Smooth muscle cell (in vitro differentiated cells): Measurements from ENCODE around the gene CKLF. TPM values are rescaled to one million over a fixed set of nuclear protein-coding genes. Genes with fewer than 3 reads are reported as not detected.
"Not testable (repeated sequence)": the region's sequence is repeated elsewhere in the genome, so short reads cannot be mapped to it uniquely, and the experiment has no call there.

Experiments used
- DNase-seq: peaks from one replicate; lab custom pipeline; 2025; ENCODE audit not compliant: unreplicated experiment; lab: John Stamatoyannopoulos, UW
- H2AFZ ChIP-seq: fragments of 200-600 bp; sonication (generic); 2 replicates; pipeline ENCODE4 v1.6.0; 2016; ENCODE audit warnings: antibody characterized with exemption, low read depth, mild to moderate bottlenecking
- H3F3A ChIP-seq: fragments of 200-600 bp; sonication (generic); 2 replicates; pipeline ENCODE4 v1.6.0; 2017; ENCODE audit warnings: antibody characterized with exemption, low read depth
- H3K27ac ChIP-seq: fragments of 200-600 bp; sonication (generic); 2 replicates; pipeline ENCODE4 v1.5.1; 2016; ENCODE audit warnings: low read depth, mild to moderate bottlenecking
- H3K27me3 ChIP-seq: fragments of 200-600 bp; sonication (generic); 2 replicates; pipeline ENCODE4 v1.6.1; 2016; ENCODE audit warnings: low read depth, mild to moderate bottlenecking
- H3K36me3 ChIP-seq: fragments of 200-600 bp; sonication (generic); 2 replicates; pipeline ENCODE4 v1.5.1; 2016; ENCODE audit warnings: low read depth
- H3K4me1 ChIP-seq: fragments of 200-600 bp; sonication (generic); 2 replicates; pipeline ENCODE4 v1.5.1; 2016; ENCODE audit warnings: low read depth
- H3K4me2 ChIP-seq: fragments of 200-600 bp; sonication (generic); 2 replicates; pipeline ENCODE4 v1.6.0; 2016; ENCODE audit warnings: mild to moderate bottlenecking
- H3K4me3 ChIP-seq: fragments of 200-600 bp; sonication (generic); 2 replicates; pipeline ENCODE4 v1.5.1; 2016; ENCODE audit warnings: mild to moderate bottlenecking
- H3K79me2 ChIP-seq: fragments of 200-600 bp; sonication (generic); 2 replicates; pipeline ENCODE4 v1.6.0; 2016; ENCODE audit warnings: low read depth, mild to moderate bottlenecking
- H3K9ac ChIP-seq: fragments of 200-600 bp; sonication (generic); 2 replicates; pipeline ENCODE4 v1.6.0; 2016; ENCODE audit warnings: low read depth
- H3K9me3 ChIP-seq: fragments of 200-600 bp; sonication (generic); replicated peaks from 2 replicates; pipeline ENCODE4 v1.5.1; 2016; ENCODE audit warnings: low read depth
- H4K20me1 ChIP-seq: fragments of 200-600 bp; sonication (generic); 2 replicates; pipeline ENCODE4 v1.6.0; 2016; ENCODE audit warnings: low read depth
- WGBS: methylation state at CpG from one replicate; pipeline ENCODE4 v1.1.7; 2016; ENCODE audit warnings: low lambda C conversion rate; 5-methylcytosine and 5-hydroxymethylcytosine counted together
- polyA plus RNA-seq: library from polyadenylated mRNA; unstranded; fragments of >200 nt; fragmentation: Nextera tagmentation; extraction: Ambion mirVana; gene quantifications from 2 replicates; pipeline ENCODE4 v1.2.1, GENCODE V29; 2016
- total RNA-seq: library from RNA; depleted of rRNA; stranded (reverse); fragments of >200 nt; gene quantifications from 2 replicates; pipeline ENCODE4 v1.2.3, GENCODE V29; 2014
- TF ChIP-seq, protein P1 (sequence below): fragments of 200-600 bp; sonication (generic); IDR thresholded peaks from 2 replicates; pipeline ENCODE4 v1.5.1; 2017; ENCODE audit warnings: borderline replicate concordance, mild to moderate bottlenecking, antibody characterized with exemption; ENCODE audit not compliant: insufficient read depth, poor library complexity, severe bottlenecking

Gene CKLF
- total and polyA plus RNA-seq, 2 experiments from 2014 or later = 61.5 to 78.1 TPM

DNA sequence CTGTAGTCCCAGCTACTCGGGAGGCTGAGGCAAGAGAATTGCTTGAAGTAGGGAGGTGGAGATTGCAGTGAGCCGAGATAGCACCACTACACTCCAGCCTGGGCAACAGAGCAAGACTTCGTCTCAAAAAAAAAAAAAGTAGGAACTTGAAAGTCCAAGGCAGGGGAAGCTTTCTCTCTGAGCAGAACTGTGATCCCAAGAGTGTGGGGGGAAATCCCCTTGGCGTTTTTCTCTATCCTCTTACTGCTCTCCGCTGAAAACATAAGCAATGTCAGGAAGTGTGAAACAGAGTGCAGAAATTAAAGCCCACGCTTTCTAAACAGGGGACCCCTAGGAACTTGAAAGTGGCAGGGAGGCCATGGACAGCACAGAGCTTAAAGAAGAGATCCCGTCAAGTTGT, 42.4 kb downstream of the CKLF start:
- TF ChIP-seq, protein P1, sequence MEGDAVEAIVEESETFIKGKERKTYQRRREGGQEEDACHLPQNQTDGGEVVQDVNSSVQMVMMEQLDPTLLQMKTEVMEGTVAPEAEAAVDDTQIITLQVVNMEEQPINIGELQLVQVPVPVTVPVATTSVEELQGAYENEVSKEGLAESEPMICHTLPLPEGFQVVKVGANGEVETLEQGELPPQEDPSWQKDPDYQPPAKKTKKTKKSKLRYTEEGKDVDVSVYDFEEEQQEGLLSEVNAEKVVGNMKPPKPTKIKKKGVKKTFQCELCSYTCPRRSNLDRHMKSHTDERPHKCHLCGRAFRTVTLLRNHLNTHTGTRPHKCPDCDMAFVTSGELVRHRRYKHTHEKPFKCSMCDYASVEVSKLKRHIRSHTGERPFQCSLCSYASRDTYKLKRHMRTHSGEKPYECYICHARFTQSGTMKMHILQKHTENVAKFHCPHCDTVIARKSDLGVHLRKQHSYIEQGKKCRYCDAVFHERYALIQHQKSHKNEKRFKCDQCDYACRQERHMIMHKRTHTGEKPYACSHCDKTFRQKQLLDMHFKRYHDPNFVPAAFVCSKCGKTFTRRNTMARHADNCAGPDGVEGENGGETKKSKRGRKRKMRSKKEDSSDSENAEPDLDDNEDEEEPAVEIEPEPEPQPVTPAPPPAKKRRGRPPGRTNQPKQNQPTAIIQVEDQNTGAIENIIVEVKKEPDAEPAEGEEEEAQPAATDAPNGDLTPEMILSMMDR = no peak
- H4K20me1 ChIP-seq = no peaks in the 10 kb centered on the region
- H3K79me2 ChIP-seq = no peaks in the 10 kb centered on the region
- H2AFZ ChIP-seq = no peak overlapping the region
- H3K36me3 ChIP-seq = no peaks in the 10 kb centered on the region
- WGBS = 80% methylated on average over 7 of the region's 7 CpGs
- H3K27me3 ChIP-seq = peaks cover 6% of the 10 kb centered on the region
- H3K9ac ChIP-seq = no peak overlapping the region
- DNase-seq = no peak
- no peaks in the 10 kb centered on the region for H3F3A ChIP-seq
- no peaks in the 10 kb centered on the region for H3K4me1 ChIP-seq
- no peak overlapping the region for H3K4me2 ChIP-seq
- no peaks in the 10 kb centered on the region for H3K9me3 ChIP-seq
- no peak overlapping the region for H3K27ac ChIP-seq
- no peak overlapping the region for H3K4me3 ChIP-seq

GRCh38 chr16:66596559-66596958, 44.2 kb downstream of the CKLF start:
- H3K4me2 ChIP-seq, DNase-seq, H3K36me3 ChIP-seq, H3K27me3 ChIP-seq, H3K27ac ChIP-seq, H3K4me3 ChIP-seq, H3K9me3 ChIP-seq, H2AFZ ChIP-seq, H3K79me2 ChIP-seq, H3F3A ChIP-seq, H3K9ac ChIP-seq, H4K20me1 ChIP-seq, H3K4me1 ChIP-seq: not testable (repeated sequence)
- WGBS = 98% methylated on average over 4 of the region's 4 CpGs

- no peak overlapping the region for H3K27ac ChIP-seq
- H3K27me3 ChIP-seq = no peaks in the 10 kb centered on the region
- no peak for DNase-seq
- H3K36me3 ChIP-seq = no peaks in the 10 kb centered on the region
- no peaks in the 10 kb centered on the region for H3K79me2 ChIP-seq
- H3F3A ChIP-seq = no peaks in the 10 kb centered on the region
- H3K4me3 ChIP-seq = no peak overlapping the region
- no peak overlapping the region for H3K9ac ChIP-seq
- 88% methylated on average over 5 of the region's 5 CpGs for WGBS
- H4K20me1 ChIP-seq = no peaks in the 10 kb centered on the region
- no peak overlapping the region for H3K4me2 ChIP-seq
- TF ChIP-seq, protein P1 = no peak
- no peaks in the 10 kb centered on the region for H3K4me1 ChIP-seq
- H3K9me3 ChIP-seq = no peaks in the 10 kb centered on the region
- H2AFZ ChIP-seq = no peak overlapping the region
Measured at GRCh38 chr16:66596986-66597848, 44.8 kb downstream of the CKLF start.

GRCh38 chr16:66598111-66598510, 45.7 kb downstream of the CKLF start:
- no peaks in the 10 kb centered on the region for H3K79me2 ChIP-seq
- TF ChIP-seq, protein P1 = no peak
- no peak overlapping the region for H3K27ac ChIP-seq
- no peak overlapping the region for H3K9ac ChIP-seq
- no peak for DNase-seq
- no peak overlapping the region for H2AFZ ChIP-seq
- H4K20me1 ChIP-seq = no peaks in the 10 kb centered on the region
- no peaks in the 10 kb centered on the region for H3K4me1 ChIP-seq
- no peaks in the 10 kb centered on the region for H3F3A ChIP-seq
- no peak overlapping the region for H3K4me3 ChIP-seq
- H3K27me3 ChIP-seq = no peaks in the 10 kb centered on the region
- WGBS = 86% methylated on average over 3 of the region's 3 CpGs
- no peaks in the 10 kb centered on the region for H3K36me3 ChIP-seq
- H3K9me3 ChIP-seq = no peaks in the 10 kb centered on the region
- H3K4me2 ChIP-seq = no peak overlapping the region
